AG04449 (cell line): ENCODE data around the gene DIAPH1.

Source experiments
- CTCF ChIA-PET: fragments of 350-600 bp; formaldehyde crosslinking; extraction: SDS; loops from one replicate; lab custom pipeline; 2021; ENCODE audit warnings: antibody characterized with exemption; lab: Yijun Ruan, JAX
- POLR2A ChIA-PET: fragments of 400-600, 350-600 bp; formaldehyde crosslinking; extraction: SDS; loops from one replicate; lab custom pipeline; 2020; ENCODE audit warnings: antibody characterized with exemption, inconsistent platforms; lab: Yijun Ruan, JAX
- DNase-seq: peaks from one replicate; pipeline ENCODE4 v3.0.0-alpha.2; 2010; ENCODE audit warnings: low read depth, low spot score
- H3K4me3 ChIP-seq: 2 replicates; pipeline ENCODE4 v1.5.1; 2011; ENCODE audit warnings: low read depth, mild to moderate bottlenecking, control low read depth, low read length
- TF ChIP-seq, protein P1 (sequence below): IDR thresholded peaks from one replicate; pipeline ENCODE4 v1.5.1; 2011; ENCODE audit warnings: mild to moderate bottlenecking, moderate library complexity, low read length, control low read depth, inconsistent platforms; ENCODE audit not compliant: insufficient read depth; ENCODE audit errors: missing control alignments

The DIAPH1 gene

GRCh38 chr5:141618804-141619554 lies at the start of gene DIAPH1:
DIAPH1 (minus strand) TSS chr5:141619000; CDS start chr5:141618914, 86 bp downstream.
- peak within 1 kb of the TSS; percentile 74 for H3K4me3 ChIP-seq
- peak; percentile 46 for DNase-seq
- POLR2A ChIA-PET, result interaction anchor here (0.6 to 3.0 kb wide), 4 partner anchors 15 to 56 kb away, joined by 3 to 15 read pairs (median 8); partner anchors contain the start of genes HDAC3 and RELL2
- TF ChIP-seq, protein P1, sequence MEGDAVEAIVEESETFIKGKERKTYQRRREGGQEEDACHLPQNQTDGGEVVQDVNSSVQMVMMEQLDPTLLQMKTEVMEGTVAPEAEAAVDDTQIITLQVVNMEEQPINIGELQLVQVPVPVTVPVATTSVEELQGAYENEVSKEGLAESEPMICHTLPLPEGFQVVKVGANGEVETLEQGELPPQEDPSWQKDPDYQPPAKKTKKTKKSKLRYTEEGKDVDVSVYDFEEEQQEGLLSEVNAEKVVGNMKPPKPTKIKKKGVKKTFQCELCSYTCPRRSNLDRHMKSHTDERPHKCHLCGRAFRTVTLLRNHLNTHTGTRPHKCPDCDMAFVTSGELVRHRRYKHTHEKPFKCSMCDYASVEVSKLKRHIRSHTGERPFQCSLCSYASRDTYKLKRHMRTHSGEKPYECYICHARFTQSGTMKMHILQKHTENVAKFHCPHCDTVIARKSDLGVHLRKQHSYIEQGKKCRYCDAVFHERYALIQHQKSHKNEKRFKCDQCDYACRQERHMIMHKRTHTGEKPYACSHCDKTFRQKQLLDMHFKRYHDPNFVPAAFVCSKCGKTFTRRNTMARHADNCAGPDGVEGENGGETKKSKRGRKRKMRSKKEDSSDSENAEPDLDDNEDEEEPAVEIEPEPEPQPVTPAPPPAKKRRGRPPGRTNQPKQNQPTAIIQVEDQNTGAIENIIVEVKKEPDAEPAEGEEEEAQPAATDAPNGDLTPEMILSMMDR, result peak; percentile 99
- CTCF ChIA-PET, result interaction anchor here (0.6 to 16.3 kb wide), 30 partner anchors 8 to 524 kb away, joined by 3 to 413 read pairs (median 6); partner anchors contain the start of genes FCHSD1, HDAC3 and RELL2

DNA sequence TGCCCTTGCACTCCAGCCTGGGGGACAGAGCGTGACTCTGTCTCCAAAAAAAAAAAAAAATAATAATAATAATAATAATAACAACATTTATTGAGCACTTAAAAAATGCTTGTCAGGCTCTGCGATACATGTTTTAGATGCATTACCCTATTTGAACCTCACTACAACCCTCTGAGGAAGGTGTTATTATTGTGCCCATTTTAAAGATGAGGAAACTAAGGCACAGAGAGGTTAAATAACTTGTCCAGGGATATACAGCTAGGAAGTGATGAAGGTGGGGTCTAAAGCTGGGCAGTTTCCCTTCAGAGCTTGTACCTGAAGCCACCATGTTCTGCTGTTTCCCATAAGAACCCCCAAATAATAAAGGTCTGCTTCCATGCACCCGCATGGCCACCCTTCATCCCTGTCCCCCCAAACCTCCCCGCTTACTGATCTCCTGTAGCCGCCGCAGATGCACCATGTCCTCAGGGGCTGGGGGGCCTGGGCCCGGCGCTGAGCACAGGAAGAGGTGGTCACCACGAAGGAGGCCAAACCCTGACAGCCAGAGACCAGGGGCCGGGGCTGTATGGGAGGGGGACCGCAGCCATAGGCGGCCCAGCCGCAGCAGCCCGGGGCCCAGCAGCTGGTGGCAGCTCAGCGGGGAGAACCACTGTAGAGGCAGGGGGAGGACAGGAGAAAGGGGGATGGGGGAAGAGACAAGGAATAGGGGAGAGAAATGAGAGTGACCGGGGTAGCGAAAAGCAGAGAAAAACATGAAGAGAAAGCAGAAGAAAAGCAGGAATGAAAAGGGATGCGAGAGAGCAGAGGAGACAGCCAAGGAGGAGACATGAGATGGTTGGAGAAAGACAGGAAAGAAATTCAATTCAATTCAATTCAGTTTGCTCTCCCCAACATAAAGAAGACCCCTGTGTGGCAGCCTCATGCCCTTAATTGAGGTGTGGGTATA lies 47.5 kb upstream of the DIAPH1 start:
- ChIA-PET CTCF (interaction anchor here (0.9 to 12.8 kb wide), 15 partner anchors 8 to 320 kb away, joined by 3 to 132 read pairs (median 12); partner anchors contain the start of genes ARAP3, PCDH1 and PCDH12), POLR2A (interaction anchor here (0.7 kb wide), 1 partner anchor 1102 kb away, joined by 3 read pairs; no protein-coding TSS in a partner anchor)
- DNase-seq, result no peak
- TF ChIP-seq, protein P1, result no peak
- H3K4me3 ChIP-seq, result no peak overlapping the region

DNA sequence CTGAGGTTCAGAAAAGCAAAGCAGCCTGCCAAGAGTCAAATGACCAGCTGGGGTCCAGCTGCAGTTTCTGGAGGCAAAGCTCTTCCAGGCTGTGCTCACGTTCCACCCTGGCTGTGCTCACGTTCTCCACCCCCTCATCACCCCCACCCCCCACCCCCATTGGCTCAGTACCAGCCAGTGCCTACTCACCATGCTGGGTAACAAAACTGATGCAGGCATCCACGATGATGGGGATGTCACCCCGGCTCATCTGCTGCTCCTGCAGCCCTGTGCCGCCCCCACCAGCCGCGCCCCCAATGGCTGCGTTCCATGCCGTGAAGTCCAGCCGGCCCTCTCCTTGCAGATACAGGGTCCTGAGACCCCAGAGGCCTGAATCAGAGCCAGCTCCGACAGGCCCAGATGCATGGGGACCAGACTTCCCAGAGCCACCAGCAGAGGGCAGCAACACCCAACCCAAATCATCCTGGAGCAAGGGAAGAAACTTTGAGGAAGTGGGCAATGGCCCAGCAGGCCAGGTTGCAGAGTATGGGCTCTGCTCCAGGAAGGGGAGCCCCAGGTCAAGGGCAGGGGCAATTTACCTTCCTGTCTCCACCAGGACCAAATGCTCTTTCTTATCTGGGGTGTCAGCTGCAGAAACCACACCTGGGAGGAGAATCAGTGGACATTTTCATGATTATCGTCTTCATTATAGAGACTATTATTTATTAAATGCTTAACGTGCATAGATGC lies 46.1 kb upstream of the DIAPH1 start:
- no peak for DNase-seq
- ChIA-PET POLR2A (no interaction called here), CTCF (interaction anchor here (0.6 to 12.8 kb wide), 22 partner anchors 8 to 350 kb away, joined by 3 to 132 read pairs (median 5); partner anchors contain the start of genes ARAP3, FCHSD1, PCDH1 and PCDH12)
- H3K4me3 ChIP-seq, result no peak overlapping the region
- TF ChIP-seq, protein P1, result peak; percentile 90

- no peak for DNase-seq
- CTCF ChIA-PET, result interaction anchor here (1.1 to 12.8 kb wide), 5 partner anchors 22 to 296 kb away, joined by 3 to 132 read pairs (median 6); partner anchors contain the start of genes PCDH1 and PCDH12
- POLR2A ChIA-PET, result no interaction called here
- TF ChIP-seq, protein P1, result no peak
- H3K4me3 ChIP-seq, result no peak overlapping the region
Observed at GRCh38 chr5:141663506-141663905, 44.7 kb upstream of the DIAPH1 start.

- POLR2A ChIA-PET, result no interaction called here
- CTCF ChIA-PET, result interaction anchor here (1.3 to 12.8 kb wide), 5 partner anchors 9 to 298 kb away, joined by 3 to 132 read pairs (median 6); partner anchors contain the start of gene PCDH12
- no peak for DNase-seq
- no peak overlapping the region for H3K4me3 ChIP-seq
- TF ChIP-seq, protein P1, result no peak
Observed at GRCh38 chr5:141662028-141662427, 43.2 kb upstream of the DIAPH1 start.
